Umbilical cord (tissue), 2 donors: ENCODE data around the gene SLC44A3. TPM values are rescaled to one million over a fixed set of nuclear protein-coding genes. Genes with fewer than 3 reads are reported as not detected.
A peak's percentile ranks its signal among the peaks of the same experiment; 100 is the strongest.
"Not testable (repeated sequence)": the region's sequence is repeated elsewhere in the genome, so short reads cannot be mapped to it uniquely, and the experiment has no call there.

Source experiments
- DNase-seq: peaks from one replicate; pipeline ENCODE4 v3.0.0-alpha.2; 2015; ENCODE audit warnings: low spot score
- total RNA-seq: library from RNA; depleted of rRNA; stranded (reverse); fragments of >200 nt; gene quantifications from one replicate; pipeline ENCODE4 v1.2.3, GENCODE V29; 2014; ENCODE audit warnings: low replicate concordance; ENCODE audit not compliant: insufficient read depth

The SLC44A3 gene
- total RNA-seq, 1 donor from 2014 or later: 5.1 TPM

DNA sequence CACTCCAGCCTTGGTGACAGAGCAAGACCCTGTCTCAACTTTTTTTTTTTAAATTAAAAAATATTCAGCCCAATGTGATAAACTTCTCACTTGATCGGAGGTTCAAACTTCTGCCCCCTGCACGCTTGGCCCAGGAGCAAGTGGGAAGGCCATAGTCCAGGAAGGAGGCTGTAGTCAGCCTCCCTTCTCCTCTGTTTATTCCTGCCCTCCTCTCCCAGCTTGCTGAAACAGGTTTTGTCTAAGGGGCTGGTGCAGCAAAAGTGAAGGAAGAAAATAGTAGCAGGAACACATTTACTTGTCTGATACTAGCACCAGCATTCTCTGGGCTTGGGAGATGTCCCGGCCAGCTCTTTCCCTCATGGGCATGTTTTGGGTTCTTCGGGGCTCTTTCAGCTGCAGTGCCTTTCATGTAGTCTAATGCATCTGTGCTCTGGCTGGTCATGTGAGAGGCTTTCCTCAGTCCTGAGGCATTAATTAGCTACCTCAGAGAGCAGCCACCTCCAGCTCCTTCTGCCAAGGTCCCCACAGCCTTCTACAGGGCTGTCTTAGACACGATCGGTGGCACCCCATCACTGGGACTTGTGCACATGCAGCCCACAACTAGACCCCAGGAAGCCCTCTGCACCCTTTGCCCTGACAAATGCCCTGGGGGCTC is 12.9 kb downstream of the SLC44A3 start:
- DNase-seq: no peak

DNA sequence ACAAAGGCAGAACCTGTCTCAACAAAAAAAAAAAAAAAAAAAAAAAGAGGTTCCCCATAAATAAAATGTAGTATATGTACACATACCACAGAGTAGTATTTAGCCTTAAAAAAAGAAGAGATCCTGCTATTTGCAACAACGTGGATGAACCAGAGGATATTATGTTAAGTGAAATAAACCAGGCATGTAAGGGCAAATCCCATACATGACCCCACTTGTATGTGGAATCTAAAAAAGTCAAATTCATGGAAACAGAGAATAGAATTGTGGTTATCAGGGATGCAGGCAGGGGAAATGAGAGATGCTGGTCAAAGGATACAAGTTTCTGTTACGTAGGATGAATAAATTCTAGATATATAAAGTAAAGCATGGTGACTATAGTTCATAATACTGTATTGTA is 16.7 kb downstream of the SLC44A3 start:
- DNase-seq: peak; percentile 37

DNA sequence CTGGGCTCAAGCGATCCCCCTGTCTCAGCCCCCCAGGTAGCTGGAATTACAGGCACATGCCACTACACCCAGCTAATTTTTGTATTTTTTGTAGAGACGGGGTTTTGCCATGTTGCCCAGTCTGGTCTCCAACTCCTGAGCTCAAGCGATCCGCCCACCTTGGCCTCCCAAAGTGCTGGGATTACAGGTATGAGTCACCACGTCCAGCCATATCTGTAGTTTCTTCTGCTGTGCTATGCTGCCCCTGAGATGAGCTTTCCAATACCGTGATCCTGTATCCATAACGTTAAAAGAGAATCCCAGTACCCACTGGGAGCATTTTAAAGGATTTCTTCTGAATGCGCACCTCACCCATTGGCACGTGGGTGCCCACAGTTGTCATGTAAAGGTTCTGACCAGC is 20.2 kb downstream of the SLC44A3 start:
- not testable (repeated sequence) for DNase-seq

DNA sequence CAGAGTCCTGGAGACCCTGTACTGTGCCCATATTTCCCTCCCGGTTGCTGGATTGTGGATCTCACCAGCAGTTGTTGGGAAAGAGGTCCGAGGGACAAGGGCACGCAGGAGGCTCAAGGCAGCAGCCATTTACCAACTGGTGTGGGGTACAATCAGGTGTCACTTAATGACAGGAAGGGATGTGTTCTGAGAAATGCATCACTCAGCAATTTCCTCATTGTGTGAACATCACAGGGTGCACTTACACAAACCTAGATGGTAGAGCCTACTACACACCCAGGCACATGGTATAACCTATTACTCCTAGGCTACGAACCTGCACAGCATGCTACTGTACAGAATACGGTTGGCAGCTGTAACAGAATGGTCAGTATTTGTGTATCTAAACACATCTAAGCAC is 20.7 kb downstream of the SLC44A3 start:
- no peak for DNase-seq

DNA sequence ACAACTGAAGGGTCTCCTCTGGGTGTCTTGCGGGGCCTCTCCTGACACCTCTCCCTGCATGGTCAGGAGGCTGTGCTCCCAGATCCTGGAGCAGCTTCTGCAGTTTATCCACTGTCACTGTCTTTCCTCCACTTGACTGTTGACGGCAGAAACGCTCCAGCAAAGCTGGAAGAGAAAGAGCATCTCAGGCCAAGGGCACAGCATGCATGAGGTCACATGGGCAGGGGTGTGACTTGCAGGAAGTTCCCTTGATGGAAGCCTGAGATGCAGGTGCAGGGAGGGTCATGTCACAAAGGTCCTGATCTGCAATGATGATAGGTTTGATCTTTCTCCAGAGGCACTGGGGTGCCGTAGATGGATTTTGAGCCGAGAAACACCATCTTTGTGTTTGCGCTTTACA is 23.3 kb downstream of the SLC44A3 start:
- no peak for DNase-seq

DNA sequence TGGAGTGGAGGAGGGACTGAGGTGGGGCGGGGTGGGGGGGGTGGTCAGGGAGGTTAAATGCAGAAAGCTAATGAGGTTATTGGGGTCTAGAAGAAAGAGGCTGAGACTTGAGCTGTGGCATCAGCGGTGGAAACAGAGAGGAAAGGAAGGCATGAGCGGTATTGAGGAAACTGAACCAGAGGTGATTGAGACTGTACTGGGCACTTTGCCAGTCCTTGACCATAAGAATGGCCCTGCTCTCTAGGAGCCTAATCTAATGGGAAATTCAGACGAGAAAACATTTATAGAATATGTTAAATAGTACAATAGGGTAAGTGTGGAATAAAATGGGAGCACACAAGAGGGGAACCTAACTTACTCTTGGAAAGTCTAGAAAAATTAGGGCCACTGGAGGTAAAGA is 23.7 kb downstream of the SLC44A3 start:
- no peak for DNase-seq

DNA sequence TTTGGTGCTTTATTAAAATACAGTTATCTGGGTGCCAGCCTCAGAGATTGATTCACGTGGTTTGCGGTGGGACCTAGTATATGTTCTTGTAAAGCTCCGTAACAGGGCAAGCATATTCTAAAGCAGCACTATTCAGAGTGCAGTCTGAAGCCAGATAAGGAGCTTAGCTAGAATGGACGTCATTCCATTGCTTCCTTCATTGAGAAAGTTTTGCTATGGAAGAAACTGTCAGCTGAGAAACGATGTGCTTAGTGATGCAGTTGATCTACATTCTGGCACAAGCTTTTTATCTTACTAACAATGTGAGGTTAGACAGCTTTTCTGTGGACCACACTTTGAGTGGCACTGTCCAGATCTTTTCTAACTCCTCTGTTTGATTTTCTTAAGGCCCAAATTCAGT is 26.2 kb downstream of the SLC44A3 start:
- DNase-seq: peak; percentile 81

DNA sequence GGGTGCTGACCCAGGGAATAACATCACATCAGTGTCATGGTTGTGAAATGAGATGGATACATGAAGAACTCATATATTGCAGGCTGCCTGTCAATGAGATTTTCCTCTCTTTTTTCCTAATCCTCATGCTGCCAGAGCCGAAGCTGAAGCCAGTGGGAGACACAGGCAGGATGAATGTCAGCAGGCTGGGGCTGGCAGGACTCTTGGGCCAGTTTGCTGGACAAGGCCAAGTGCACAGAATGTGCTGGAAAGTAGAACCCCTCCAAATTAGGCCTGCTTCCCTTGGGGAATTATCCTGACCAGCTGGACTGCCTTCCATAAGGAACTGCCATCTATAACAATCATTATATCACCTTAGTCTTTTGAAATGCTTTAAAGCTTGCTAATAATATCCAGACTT is 31.4 kb downstream of the SLC44A3 start:
- no peak for DNase-seq

DNA sequence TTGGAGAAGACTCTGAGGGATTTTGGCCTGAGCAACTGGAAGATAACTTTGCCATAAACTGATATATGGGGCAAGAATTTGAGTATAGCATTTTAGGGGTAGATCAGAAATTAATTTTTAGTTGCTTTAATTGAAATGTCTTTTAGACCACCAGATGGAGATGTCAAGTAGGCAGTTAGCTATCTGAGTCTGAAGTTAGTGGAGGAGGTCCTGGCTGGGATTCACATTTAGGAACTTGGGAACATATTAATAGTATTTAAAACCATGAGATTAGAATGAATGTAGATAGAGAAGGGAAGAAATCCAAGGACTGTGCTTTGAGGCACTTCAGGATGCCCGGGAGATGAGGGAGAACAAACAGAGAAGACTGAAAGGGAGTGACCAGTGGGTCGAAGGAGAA is 32.6 kb downstream of the SLC44A3 start:
- no peak for DNase-seq

DNA sequence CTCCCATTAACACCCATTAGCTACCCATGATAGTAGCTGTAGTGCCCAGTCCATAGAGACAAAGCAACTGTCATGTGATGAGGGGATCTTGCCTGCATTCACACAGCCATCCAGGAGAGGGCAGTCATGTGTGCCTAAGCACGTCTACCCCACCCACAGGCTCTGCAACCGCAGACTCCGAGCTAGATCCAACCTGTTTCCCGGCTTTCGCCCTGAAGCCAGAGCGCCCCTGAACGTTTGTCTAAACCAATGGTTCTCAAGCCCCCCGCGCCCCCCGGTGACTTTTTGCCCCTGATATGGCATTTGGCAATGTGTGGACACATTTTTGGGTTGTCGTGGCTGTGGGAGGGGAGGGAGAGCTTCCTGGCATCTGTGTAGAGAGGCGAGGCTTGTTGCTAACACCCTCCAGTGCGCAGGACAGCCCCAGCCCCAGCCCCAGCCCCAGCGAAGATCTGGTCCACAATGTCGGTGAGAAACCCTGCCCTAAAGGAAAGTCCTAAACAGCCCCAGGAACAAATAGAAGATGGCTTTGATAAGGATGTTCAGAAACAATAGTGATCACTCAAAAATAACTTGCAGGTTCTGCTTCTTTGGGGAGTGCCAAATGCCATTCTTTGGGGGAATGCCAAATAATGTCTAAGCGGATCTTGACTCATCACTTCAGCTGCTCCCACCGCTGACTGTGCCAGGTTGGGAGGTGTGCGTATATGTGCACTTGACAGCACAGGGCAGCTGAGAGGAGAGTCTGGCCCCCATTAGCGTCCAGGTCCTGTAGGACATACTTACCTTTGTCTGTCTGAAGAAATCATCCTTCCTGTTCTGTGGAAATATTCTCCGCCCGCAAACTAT is 34.5 kb downstream of the SLC44A3 start:
- DNase-seq: peak; percentile 93

DNA sequence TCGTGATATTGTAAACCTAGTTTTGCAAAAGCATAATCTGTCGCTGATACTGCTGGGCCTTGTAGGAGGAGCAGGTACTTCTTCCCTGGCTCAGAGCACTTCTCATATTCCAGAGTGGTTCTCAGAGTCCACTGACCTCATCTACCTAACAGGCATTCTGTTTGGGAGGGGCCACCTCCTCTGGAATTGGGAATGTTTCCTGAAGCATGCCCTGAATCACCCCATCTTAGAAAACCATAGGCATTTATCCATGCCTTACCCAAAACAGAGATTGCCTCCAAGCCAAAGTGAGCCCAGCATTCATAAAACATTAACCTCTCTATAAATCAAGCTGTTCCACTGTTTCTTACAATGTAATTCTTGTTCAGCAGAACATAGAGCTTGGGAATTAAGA is 35.1 kb downstream of the SLC44A3 start:
- peak; percentile 49 for DNase-seq

DNA sequence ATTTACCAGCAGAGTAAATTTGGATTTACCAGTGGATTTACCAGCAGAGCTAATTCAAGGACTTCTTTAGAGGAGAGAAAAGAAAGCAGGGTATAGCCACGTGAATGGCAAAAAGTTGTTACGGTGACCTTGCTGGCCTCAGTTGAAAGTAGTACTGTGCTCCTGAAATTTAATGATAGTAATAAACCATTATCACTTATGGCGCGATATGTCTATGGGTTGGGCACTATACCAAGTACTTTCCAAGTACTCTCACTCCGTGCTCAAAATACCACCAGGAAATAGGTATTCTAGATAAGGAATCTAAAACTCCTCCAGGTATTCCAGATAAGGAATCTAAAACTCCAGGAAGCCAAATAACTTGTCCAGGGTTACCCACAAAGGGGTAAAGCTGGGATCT is 35.8 kb downstream of the SLC44A3 start:
- DNase-seq: no peak

DNA sequence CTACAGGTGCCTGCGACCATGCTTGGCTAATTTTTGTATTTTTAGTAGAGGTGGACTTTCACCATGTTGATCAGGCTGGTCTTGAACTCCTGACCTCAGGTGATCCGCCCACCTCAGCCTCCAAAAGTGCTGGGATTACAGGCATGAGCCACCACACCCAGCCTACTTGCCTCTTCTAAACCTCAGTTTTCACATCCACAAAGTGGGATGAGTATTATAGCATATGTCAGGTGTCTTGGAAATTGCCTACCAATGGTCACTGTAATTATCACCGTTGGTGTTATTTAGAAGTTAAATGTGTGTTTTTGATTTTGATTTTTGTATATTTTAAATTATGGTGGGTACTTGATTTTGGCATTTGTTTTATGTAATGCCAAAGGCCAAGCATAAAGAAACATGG is 36.7 kb downstream of the SLC44A3 start:
- no peak for DNase-seq

DNA sequence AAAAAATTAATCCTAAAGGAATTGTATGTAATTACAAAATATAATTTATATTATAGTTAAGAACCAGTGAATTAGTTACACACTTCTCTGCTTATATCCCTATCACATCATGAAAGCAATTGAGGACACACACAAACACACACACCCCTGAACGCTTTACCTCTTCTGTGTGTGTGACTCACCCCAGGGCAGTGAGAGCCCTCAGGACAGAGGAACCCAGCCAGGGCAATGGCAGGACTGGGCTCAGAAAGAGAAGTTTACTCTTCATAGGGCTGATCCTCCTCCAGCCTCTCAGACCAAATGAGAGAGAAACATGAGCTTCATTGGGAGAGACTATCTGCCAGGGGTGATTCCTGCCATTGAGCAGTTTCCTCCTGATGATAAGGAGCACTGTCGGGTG is 38.1 kb downstream of the SLC44A3 start:
- DNase-seq: no peak

DNA sequence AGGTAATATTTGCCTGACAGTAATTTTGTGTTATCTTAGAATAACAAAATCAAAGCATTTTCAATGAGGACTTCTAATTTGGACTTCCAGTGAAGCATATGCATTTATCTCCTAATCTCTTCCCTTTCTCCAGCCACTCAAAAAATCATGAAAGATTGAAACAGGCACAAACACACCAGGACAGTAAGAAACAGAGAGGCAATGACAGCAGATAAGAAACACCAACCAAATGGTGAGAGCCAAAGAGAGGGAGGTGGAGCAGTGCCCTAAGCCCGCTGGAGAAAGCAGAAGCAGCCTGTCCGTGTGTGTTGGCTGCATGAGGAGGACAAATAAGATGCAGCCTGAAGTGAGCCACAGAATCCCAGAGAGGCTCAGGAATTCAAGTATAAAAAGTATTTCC is 39.0 kb downstream of the SLC44A3 start:
- DNase-seq: peak; percentile 54

DNA sequence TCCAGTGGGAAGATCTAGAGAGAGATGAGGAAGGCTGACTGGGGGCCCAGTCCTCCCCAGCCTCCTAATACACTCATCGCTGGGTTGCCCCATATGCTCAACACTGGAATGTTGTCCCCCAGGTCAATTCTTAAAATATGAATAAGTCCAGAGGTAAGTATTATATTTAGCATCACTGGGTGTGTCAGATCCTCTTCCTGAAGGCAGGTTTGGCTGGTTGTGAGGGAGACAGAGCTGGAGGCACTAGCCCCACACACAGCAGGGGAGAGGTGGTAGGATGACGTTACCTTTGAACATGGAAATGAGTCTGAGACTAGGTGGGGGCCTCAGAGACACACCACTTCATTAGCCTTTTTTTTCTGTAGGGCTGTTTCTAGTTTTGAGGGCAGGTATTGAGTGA is 42.6 kb downstream of the SLC44A3 start:
- DNase-seq: peak; percentile 38

DNA sequence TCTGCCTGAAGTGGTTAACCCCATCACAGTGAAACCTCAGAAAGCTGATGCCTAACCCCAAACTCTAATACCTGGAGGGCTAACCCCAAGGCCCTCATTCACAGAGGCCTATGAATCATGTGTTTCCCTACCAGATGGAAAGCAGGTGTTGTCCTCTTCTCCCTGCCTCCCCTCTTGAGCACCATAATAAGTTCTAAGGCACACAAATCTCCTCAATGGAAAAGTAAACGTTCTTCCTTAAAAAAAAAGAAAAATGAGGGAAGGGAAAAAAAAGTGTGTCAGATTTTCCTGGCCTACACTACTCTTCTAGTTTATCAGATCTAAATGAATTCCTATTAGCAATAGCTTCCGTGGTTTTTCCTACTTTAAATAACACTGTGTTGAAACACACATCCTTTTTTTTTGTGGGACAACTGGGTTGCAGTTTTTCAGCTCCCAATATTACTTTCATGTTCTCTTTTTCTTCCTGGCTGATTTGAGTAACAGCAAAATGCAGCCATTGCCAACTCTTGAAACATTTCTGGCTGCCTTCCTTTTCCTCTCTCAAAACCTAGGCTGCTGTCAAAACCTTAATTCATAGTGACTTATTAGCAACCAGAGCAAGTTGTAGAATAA is 43.2 kb downstream of the SLC44A3 start:
- peak; percentile 76 for DNase-seq

DNA sequence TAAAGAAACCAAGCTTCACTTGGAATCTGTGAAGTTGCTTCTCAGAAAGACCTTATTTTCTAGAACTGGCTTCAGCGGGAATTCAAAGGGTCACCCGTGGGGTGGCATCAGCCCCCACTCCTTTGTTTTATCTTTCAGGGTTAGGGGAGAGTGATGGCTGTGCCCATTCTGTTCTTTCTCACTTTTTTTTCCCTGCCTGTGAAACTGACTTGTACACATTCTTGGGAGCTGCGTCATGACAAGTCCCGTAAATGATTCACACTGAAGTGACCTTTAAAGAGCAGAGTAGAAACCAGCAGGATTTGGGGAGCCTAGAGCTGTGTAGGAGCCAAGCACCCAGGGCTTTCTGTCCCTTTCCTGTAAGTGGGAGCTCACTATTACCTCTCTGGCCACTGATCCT is 43.8 kb downstream of the SLC44A3 start:
- DNase-seq: peak; percentile 95

DNA sequence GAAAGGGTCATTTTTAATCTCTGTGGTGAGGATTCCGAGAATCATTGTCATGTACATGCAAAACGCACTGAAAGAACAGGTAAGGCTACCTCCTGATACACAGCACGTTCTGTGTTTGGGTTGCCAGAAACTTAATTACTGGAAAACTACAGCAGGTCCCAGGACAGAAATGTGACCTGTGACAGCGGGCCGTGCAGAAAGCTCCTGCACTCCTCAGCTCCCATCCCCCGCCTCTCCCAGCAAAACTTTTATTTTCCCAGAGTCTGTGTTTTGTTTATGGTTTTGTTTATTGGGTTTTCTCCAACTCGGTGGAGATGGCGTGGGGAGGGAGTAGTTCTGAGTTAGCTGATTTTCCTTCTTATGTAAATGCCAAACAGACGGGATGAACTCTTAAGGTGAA is 44.7 kb downstream of the SLC44A3 start:
- DNase-seq: no peak

DNA sequence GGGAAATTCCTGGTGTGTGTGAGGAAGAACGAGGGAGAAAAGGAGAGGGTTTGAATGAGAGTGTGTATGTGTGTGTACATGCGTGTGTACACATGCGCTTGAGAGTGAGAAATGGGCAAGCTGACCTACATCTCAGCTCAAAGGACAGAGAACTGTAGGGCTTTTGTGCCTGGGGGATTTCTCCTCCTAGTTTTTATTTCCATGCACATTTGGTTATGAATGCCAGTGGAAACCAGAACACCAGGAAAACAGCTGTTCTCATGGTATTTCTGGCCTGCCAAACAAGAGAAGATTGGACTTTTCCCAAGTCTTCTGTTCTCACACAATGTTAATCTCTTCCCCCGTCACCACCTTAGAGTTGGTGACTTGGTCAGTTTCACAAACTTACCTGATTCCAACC is 45.2 kb downstream of the SLC44A3 start:
- DNase-seq: peak; percentile 48

DNA sequence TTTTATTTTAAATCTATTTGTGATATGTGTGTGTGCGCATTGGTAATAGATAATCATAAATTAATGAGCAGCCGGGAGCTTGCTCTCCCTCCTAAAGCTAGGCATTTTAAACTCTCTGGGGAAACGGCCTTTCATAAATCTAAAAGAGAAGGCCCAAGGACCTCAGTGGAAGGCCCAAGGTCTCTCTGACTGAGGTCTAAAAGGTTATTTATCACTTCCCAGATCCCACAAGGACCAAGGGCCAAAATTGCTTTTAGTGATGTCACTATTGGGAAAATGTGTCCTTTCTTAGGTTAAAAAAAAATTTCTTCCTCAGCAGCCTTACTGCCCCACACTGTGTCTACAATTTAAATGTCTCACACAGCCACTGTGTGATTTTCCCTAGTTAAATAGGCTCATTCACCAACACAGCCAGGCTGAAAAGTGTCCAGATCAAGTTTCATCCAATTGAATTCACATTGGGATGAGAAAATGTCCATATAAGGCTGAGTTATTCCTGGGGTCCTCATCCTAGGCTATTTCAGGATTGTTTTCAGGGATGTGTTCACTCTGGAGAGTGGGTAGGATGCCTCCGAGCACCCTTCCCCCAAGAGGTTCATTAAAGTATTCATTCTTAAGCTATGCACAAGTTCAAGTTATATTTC is 46.1 kb downstream of the SLC44A3 start:
- peak; percentile 78 for DNase-seq

DNA sequence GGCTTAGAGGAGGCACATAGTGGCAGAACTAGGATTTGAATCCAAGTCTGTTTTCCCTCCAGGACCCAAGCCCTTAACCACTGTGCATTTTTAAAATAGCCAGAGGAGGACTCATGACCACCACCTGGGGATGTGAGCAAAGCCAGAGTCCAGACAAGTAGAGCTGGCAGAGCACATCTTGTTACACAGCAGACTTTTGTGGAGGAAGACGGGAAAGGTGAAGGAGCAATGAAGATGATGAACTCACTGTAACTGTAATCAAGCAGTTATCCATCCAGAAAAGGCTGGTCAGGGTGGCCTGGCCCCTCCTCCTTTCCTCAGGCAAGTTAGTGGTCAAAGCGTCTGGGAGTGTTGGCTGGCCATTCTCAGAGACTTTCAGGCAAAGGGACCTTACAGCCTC is 50.9 kb downstream of the SLC44A3 start:
- no peak for DNase-seq
